ENCODE data around the gene TTYH2.

The TTYH2 gene

DNA sequence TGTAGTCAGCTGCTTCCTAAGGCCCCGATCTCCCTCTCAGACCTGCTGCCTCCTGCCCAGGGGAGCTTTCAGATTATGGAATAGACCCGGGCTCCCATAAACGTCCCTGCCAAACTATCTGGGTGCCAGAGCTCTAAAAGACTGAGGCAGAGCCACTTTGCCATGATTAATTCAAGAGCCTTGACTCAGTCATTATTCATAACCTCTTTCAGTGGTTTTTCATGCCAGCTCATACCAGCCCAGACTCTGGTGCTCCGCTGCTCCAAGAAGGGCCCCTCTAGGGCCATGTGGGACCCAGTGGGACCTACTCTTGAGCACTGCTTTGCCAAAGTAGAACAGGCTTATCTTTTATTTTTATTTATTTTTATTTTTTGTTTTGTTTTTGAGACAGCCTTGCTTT is 84.6 kb downstream of the TTYH2 start:
- DNase-seq: no peak

- DNase-seq: no peak
Observed at GRCh38 chr17:74298778-74299177, 85.4 kb downstream of the TTYH2 start.

DNA sequence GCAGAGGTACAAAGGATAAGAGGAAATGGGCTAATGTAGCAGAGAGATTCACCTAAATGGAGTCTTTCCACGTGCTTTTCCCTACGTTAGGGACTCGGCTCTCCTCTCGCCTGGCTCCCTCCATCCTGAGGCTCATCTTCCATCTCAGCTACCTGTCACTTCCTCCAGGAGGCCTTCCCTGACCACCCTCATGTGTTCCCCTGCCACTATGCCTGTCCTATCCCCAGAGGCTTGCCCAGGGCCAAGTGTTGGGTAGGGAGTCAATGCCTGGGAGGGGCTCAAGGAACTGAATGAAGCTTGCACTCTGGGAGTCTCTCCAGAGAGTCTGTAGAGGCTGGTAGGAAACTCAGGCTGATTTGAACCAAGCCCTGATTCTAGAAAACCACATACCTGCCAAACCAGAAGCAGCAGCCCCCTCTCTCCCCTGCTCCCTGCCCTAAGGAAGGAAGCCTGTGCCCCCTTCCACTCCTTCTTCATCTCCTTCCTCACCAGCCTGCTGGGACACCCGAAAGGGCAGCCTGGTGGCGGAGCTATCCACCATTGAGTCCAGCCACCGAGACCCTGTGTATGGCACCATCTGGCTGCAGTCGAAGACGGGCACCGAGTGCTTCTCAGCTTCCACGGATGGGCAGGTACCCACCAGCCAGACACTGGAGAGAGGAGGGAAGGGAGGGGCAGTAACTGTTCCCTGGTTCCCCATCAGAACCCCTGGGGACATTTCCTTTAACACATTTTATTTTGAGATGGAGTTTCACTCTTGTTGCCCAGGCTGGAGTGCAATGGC is 86.0 kb downstream of the TTYH2 start:
- no peak for DNase-seq

GRCh38 chr17:74303305-74303704 is 89.9 kb downstream of the TTYH2 start:
- no peak for DNase-seq

- DNase-seq: no peak
Observed at GRCh38 chr17:74304184-74304583, 90.8 kb downstream of the TTYH2 start.

- no peak for DNase-seq
Observed at GRCh38 chr17:74305865-74306654, 92.7 kb downstream of the TTYH2 start.

DNA sequence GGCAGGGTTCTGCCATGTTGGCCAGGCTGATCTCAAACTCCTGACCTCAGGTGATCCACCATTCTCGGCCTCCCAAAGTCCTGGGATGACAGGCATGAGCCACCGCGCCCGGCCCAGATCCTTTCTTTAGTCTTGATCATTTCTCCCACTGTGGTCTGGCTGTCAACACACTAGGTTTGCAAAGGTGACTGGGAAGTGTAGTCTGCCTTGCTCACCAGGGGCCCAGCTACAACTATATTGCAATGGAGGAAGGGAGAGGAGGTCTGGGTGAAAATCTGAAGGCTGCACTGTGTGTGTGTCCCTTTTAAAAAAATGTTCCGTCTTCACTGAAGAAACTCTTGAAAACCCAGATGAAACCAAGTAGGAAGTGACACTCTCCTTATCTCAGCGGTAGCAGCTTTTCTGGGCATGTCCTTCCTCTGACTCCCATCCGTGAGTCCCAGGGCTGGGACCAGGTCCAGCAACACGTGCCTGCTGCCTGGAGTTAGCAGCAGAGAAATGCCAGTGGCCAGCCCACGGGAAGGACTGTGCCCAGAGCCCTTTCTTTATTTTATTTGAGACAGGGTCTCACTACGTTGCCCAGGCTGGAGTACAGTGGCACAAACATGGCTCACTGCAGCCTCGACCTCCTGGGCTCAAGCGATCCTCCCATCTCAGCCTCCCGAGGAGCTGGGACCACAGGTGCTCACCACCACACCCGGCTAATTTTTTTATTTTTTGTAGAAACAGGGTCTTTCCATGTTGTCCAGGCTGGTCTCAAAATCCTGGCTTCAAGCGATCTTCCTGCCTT is 94.8 kb downstream of the TTYH2 start:
- DNase-seq: no peak

DNA sequence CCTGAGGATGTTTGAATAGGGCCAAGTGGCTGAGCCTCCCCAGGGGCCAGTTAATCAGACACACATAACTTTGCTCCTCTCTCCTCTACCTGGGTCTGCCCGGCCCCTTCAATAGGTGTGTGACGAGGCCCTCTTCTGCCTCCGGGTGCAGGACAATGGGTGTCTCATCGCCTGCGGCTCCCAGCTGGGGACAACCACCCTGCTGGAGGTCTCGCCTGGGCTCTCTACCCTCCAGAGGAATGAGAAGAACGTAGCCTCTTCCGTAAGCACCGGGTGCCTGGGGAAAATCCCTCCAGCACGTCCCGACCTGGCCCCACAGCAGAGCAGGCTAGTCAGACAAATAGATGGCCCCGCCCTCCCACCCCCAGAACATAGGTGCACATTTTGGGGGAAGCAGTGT is 96.5 kb downstream of the TTYH2 start:
- DNase-seq: no peak

All from fibroblast of skin of right quadriceps (primary cell).